ENCODE results near the gene IFNAR1.
"Not testable (repeated sequence)": the region's sequence is repeated elsewhere in the genome, so short reads cannot be mapped to it uniquely, and the experiment has no call there.

IFNAR1 gene

DNA sequence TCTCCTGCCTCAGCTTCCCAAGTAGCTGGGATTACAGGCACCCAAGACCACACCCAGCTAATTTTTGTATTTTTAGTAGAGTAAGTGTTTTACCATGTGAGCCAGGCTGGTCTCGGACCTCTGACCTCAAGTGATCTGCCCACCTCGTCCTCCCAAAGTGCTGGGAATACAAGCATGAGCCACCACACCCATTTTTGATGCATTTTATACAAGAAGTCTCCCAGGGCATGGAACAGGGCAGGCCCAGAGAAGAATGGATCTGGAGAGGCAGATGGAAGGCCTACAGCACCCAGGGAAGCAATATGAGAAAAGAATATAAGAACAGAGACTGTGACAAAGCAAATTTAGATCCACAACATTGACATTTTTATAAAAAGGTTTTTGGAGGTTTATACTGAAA is 18.8 kb upstream of the IFNAR1 start:
- DNase-seq (ENCODE audit: low read depth in 2 of 3, low spot score in 2 of 3), result no peak

GRCh38 chr21:33308586-33309490 is 15.9 kb upstream of the IFNAR1 start:
- DNase-seq (ENCODE audit: low read depth in 2 of 3, low spot score in 2 of 3), result no peak

GRCh38 chr21:33309778-33310177 is 15.0 kb upstream of the IFNAR1 start:
- no peak for DNase-seq (ENCODE audit: low read depth in 2 of 3, low spot score in 2 of 3)

DNA sequence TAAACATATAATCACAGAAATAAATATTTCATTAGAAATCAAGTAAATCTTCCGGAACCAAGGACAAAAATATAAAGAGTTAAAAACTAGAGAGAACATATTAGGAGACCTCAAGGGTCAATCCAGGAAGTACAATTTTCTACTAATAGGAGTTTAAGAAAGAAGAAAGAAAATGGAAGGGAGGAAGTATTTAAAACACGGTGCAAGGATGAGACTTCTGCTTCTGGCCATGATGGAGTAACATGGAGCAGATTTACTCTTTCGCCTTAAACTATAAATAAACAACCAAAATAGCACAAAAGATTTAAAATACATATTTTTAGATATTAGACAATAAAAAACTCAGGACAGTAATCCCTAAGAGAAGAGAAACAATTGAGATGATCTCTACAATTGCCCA is 12.6 kb upstream of the IFNAR1 start:
- DNase-seq (ENCODE audit: low read depth in 2 of 3, low spot score in 2 of 3), result no peak

- no peak for DNase-seq (ENCODE audit: low read depth in 2 of 3, low spot score in 2 of 3)
Observed at GRCh38 chr21:33313183-33313582, 11.6 kb upstream of the IFNAR1 start.

DNA sequence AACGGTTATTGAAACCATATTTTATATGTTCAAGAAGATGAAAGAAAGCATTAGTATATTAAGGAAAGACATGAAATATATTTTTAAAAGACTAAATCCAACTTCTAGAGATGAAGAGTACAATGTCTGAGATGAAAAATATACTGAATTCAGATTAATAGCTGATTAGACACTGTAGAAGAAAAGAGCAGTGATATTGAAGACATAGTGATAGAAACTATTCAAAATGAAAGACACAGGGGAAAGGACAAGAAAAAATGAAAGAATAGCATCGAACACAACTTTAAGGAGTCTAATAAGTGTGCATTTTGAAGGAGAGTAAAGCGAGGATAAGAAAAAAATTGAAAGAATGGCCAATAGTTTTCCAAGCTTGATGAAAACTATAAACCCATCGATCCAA is 11.2 kb upstream of the IFNAR1 start:
- no peak for DNase-seq (ENCODE audit: low read depth in 2 of 3, low spot score in 2 of 3)

GRCh38 chr21:33314111-33314510 is 10.7 kb upstream of the IFNAR1 start:
- DNase-seq (ENCODE audit: low read depth in 2 of 3, low spot score in 2 of 3), result no peak

DNA sequence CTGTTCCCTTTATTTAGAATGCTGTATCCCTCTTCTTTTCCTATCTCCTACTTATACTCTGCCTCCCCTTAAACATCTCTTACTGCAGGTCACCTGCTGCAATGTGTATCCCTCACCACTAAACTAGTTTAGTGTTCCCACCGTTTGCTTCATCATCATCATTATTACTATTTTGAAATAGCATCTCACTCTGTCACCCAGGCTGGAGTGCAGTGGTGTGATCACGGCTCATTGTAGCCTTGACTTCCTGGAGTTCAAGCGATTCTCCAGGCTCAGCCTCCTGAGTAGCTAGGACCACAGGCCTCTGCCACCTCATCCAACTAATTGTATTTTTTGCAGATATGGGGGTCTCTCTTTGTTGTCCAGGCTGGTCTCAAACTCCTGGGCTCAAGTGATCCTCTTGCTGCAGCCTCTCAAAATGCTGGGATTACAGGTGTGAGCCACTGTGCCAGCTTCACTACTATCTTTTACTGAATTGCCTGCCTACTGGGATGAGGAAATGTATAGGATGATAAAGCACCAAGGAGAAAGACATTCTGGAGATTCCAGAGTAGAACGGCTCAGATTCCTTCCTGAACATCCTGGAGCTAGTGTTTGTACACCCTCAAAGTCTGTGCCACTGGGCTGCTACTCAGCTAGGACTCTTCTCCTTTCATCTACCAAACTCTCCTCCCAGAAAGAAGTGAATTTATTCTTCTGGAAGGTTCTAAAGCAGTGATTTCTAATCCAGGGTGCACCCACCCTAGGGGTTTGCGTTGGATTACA is 8.6 kb upstream of the IFNAR1 start:
- no peak for DNase-seq (ENCODE audit: low read depth in 2 of 3, low spot score in 2 of 3)

DNA sequence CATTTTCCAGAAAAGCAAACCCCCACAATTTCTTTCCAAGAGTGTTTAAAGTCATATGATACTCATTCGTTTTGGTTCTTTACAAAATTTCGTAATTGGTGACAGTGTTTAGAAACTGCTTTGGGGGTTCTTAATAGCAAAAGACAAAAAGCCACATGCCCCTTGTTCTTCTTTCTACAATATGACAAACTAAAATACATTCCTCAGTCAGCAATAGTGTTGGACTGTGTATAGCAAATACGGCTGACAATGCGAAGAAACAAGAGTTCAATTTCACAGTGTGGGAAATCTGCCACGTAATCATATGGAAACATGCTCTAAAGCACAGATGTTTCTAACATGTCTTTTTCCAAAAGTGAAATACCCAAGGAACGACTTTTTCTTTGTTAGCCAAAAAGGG is 7.6 kb upstream of the IFNAR1 start:
- DNase-seq (ENCODE audit: low read depth in 2 of 3, low spot score in 2 of 3), result no peak

- no peak for DNase-seq (ENCODE audit: low read depth in 2 of 3, low spot score in 2 of 3)
Observed at GRCh38 chr21:33317786-33318486, 6.8 kb upstream of the IFNAR1 start.

DNA sequence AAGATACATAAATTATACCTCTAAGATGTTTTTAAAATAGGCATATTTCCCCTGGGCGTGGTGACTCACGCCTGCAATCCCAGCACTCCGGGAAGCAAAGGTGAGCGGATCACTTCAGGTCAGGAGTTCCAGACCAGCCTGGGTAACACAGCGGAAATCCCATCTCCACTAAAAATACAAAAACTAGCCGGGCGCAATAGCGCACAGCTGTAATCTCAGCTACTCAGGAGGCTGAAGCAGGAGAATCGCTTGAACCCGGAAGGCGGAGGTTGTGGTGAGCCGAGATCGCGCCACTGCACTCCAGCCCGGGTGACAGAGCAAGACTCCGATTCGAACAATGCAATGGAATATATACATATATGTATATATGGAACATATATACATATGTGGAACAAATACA is 3.8 kb upstream of the IFNAR1 start:
- not testable (repeated sequence) for DNase-seq (ENCODE audit: low read depth in 2 of 3, low spot score in 2 of 3)

DNA sequence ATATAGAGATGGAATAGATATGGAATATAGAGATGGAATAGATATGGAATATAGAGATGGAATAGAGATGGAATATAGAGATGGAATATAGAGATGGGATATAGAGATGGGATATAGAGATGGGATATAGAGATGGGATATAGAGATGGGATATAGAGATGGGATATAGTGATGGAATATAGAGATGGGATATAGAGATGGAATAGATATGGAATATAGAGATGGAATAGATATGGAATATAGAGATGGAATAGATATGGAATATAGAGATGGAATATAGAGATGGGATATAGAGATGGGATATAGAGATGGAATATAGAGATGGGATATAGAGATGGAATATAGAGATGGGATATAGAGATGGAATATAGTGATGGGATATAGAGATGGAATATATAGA is 1.2 kb upstream of the IFNAR1 start:
- not testable (repeated sequence) for DNase-seq (ENCODE audit: low read depth in 2 of 3, low spot score in 2 of 3)

GRCh38 chr21:33325222-33326067 is 675 bp downstream of the IFNAR1 start:
- peak in 2 of 3 experiments; percentile 19 to 41 for DNase-seq (ENCODE audit: low read depth in 2 of 3, low spot score in 2 of 3)

DNA sequence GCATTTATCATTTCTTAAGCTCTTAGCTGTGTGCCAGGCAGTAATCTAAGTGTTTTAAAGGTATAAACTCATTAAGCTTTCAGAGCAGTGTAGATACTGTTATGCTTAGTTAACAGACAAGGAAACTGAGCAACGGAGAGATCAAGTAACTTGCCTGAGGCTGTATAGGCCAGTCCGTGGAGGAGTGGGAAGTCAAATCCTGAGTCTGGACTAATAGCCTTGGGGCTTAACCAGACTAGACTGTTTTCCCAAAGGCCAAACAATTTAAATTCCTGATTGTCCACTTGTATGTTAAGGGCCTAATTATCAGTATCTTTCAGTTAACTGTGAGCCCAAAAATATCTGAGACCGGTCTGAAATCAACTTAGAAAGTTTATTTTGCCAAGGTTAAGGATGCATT is 2.6 kb downstream of the IFNAR1 start:
- DNase-seq (ENCODE audit: low read depth in 2 of 3, low spot score in 2 of 3), result no peak

DNA sequence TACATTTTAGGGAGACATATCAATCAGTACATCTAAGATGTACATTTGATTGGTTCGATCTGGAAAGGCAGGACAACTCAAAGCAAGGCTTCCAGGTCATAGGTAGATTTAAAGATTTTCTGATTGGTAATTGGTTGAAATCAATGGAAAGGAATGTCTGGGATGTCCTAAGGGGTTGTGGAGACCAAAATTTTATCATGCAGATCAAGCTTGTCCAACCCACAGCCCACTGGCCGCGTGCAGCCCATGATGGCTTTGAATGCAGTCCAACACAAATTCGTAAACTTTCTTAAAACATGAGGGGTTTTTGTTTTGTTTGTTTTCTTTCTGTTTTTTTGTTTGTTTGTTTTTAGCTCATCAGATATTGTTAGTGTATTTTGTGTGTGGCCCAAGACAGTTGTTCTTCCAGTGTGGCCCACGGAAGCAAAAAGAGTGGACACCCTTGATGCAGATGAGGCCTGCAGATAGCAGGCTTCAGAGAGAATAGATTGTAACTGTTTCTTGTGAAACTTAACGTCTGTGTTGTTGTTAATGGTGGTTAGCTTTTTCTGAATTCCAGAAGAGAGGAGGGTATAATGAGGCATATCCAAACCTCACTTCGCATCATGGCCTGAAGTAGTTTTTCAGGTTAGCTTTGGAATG is 3.1 kb downstream of the IFNAR1 start:
- DNase-seq (ENCODE audit: low read depth in 2 of 3, low spot score in 2 of 3), result no peak

DNA sequence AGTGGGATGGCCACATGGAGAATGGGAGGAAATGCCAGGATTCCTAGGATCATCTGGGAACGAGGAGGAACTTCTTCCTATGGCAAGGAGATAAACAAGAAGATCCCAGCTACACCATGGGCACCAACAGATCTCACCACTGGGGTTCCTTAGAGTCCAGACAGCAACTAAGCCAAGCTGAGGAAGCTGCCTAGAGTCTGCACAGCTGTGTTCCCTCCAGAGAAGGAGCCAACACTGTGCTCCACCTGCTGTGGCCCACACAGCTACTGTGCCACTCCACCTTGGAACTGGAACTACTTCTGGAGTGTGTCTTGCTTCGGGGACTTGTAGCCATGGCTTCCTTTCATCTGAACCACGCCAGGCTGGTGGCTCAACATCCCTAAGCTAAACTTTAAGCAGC is 6.0 kb downstream of the IFNAR1 start:
- DNase-seq (ENCODE audit: low read depth in 2 of 3, low spot score in 2 of 3), result no peak

DNA sequence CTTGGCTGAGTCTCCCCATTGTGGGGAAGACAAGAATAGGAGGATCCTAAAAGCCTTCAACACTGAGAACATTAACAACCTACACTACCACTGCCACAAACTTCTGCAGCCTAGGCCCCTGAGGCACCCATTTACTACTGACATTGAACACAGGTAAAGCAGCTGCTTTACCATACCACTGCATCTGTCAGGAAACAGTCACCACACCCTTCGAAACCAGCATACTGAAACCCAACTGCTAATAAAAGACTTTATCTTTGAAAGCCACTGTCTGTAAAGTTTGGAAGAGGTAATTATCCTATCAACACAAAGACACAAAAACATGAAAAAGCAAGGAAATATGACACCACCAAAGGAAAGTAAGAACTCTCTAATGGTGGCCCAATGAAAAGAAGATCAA is 7.4 kb downstream of the IFNAR1 start:
- no peak for DNase-seq (ENCODE audit: low read depth in 2 of 3, low spot score in 2 of 3)

- DNase-seq (ENCODE audit: low read depth in 2 of 3, low spot score in 2 of 3), result no peak
Observed at GRCh38 chr21:33334191-33334590, 9.4 kb downstream of the IFNAR1 start.

- no peak for DNase-seq (ENCODE audit: low read depth in 2 of 3, low spot score in 2 of 3)
Observed at GRCh38 chr21:33334824-33335223, 10.1 kb downstream of the IFNAR1 start.

GRCh38 chr21:33339135-33339534 is 14.4 kb downstream of the IFNAR1 start:
- DNase-seq (ENCODE audit: low read depth in 2 of 3, low spot score in 2 of 3), result no peak

Data from activated CD8-positive, alpha-beta memory T cell treated with anti-CD3 and anti-CD28 coated beads for 48 hours (primary cell).